Skeletal muscle tissue (tissue), 4 donors: ENCODE data around the gene GABBR2. TPM values are rescaled to one million over a fixed set of nuclear protein-coding genes. Genes with fewer than 3 reads are reported as not detected.
"Not testable (repeated sequence)": the region's sequence is repeated elsewhere in the genome, so short reads cannot be mapped to it uniquely, and the experiment has no call there.

Experiments
- H3K27ac ChIP-seq: one replicate; pipeline ENCODE4 v1.7.0; 2013; ENCODE audit warnings: mild to moderate bottlenecking, low read depth, low read length, inconsistent platforms
- H3K27me3 ChIP-seq, 3 donors: one replicate each; pipeline ENCODE4 v1.7.0; 2013; ENCODE audit warnings: low read length in 3 of 3; ENCODE audit not compliant: control insufficient read depth in 3 of 3, insufficient read depth in 3 of 3
- H3K36me3 ChIP-seq, 3 donors: one replicate each; pipeline ENCODE4 v1.7.0; 2013; ENCODE audit warnings: low read length in 3 of 3; ENCODE audit not compliant: control insufficient read depth in 3 of 3, insufficient read depth in 3 of 3
- H3K4me1 ChIP-seq, 3 donors: one replicate each; pipeline ENCODE4 v1.7.0; 2013; ENCODE audit warnings: low read length in 3 of 3, mild to moderate bottlenecking in 3 of 3; ENCODE audit not compliant: control insufficient read depth in 3 of 3, insufficient read depth in 3 of 3
- H3K4me3 ChIP-seq, 3 donors: one replicate each; pipeline ENCODE4 v1.7.0; 2013; ENCODE audit warnings: low read length in 3 of 3
- H3K9ac ChIP-seq, 3 donors: one replicate each; pipeline ENCODE4 v1.7.0; 2013; ENCODE audit warnings: low read length in 3 of 3, mild to moderate bottlenecking in 3 of 3, moderate library complexity in 2 of 3, low read depth in 1 of 3
- H3K9me3 ChIP-seq, 3 donors: one replicate each; pipeline ENCODE4 v1.7.0; 2013; ENCODE audit warnings: low read length in 3 of 3; ENCODE audit not compliant: control insufficient read depth in 3 of 3
- total RNA-seq: library from RNA; depleted of rRNA; stranded (reverse); fragments of >200 nt; gene quantifications from one replicate; pipeline ENCODE4 v1.2.3, GENCODE V29; 2014
- donor health status: Osteomylitis.

Gene GABBR2
- total RNA-seq, 1 donor from 2014 or later, result under 0.01 TPM

DNA sequence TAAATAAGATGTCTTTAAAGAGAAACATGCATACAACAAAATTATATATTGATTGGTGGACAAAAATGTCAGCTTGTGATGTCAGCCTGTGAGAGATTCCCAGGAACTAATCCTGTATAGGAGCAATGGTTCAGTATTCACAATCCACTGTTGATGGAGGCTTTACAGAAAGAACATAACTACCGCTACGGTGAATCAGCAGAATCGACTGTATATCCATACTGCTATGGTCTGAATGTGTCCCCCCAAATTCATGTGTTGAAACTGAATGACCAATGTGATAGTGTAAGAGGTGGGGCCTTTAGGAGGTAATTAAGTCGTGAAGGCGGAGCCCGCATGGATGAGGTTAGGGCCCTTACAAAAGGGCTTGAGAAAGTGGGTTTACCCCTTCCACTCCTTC, 412.9 kb downstream of the GABBR2 start:
- Histone ChIP-seq H3K4me1 (no peaks in the 10 kb centered on the region), H3K9me3 (no peaks in the 10 kb centered on the region), H3K4me3 (no peak overlapping the region), H3K27me3 (no peaks in the 10 kb centered on the region), H3K9ac (no peak overlapping the region), H3K27ac (no peak overlapping the region), H3K36me3 (no peaks in the 10 kb centered on the region)

GRCh38 chr9:98291820-98292219, 416.9 kb downstream of the GABBR2 start:
- Histone ChIP-seq H3K36me3 (no peaks in the 10 kb centered on the region), H3K4me3 (no peak overlapping the region), H3K9ac (no peak overlapping the region), H3K27ac (no peak overlapping the region), H3K27me3 (peaks cover 0 to 4% (median 0%) of the 10 kb centered on the region in 3 donors), H3K9me3 (no peaks in the 10 kb centered on the region), H3K4me1 (no peaks in the 10 kb centered on the region)

DNA sequence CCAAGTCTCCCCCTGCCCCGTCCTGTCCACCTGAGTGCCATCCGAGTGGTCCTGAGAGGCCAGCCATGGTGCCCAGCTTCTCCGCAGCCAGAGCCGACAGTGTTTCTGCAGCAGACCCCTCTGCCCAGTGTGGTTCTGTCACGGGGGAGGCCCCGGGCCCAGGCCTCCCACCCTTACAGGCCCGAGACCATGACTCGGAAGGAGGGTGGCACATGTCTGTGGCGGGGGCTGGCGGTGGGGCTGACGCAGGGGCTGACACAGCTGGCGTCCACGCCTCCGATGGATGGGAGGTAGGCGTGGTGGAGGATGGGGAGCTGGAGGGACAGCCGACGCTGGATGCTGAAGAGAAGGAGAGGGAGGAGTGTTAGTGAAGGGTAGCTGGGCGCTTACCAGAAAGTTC, 418.3 kb downstream of the GABBR2 start:
- H3K9ac ChIP-seq, result no peak overlapping the region
- no peak overlapping the region for H3K4me3 ChIP-seq
- no peaks in the 10 kb centered on the region for H3K4me1 ChIP-seq
- peaks cover 0 to 8% (median 7%) of the 10 kb centered on the region in 3 donors for H3K27me3 ChIP-seq
- H3K27ac ChIP-seq, result no peak overlapping the region
- no peaks in the 10 kb centered on the region for H3K9me3 ChIP-seq
- H3K36me3 ChIP-seq, result no peaks in the 10 kb centered on the region

DNA sequence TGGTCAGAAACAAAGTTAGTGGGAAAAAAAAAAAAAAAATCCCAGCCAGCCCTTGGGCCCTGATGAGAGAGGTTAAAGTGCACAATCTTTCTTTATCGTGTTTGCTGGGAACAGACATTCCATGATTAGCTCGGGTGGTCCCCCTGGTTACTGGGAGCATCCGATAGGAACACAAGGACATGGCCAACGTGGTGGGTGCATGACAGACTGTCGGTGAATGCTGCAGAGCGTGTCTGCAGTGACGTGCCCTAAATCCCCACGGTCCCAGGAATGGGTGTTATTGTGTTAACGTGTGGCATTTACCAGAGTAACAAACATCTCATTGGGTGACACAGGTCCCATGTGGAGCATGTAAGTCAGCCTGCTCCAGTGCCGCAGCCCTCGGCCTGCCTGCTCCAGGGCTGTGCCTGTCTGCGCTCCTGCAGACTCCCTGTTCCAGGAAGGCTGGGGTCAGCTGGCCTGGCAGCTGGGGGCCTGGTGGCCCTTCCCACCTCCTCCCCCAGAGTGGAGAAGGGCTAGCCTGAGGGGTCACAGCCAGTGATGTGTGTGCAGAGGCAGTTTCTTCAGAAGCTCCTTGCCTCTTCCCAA, 419.0 kb downstream of the GABBR2 start:
- peaks cover 0 to 9% (median 7%) of the 10 kb centered on the region in 3 donors for H3K27me3 ChIP-seq
- H3K27ac ChIP-seq, result no peak overlapping the region
- H3K36me3 ChIP-seq, result no peaks in the 10 kb centered on the region

GRCh38 chr9:98288881-98289280, 419.9 kb downstream of the GABBR2 start:
- Histone ChIP-seq H3K9me3 (no peaks in the 10 kb centered on the region), H3K27me3 (peaks cover 0 to 11% (median 7%) of the 10 kb centered on the region in 3 donors), H3K27ac (no peak overlapping the region), H3K4me1 (no peaks in the 10 kb centered on the region), H3K9ac (no peak overlapping the region), H3K36me3 (no peaks in the 10 kb centered on the region), H3K4me3 (no peak overlapping the region)

More for the DNA sequence above, 419.0 kb downstream of the GABBR2 start:
- Histone ChIP-seq H3K4me3 (no peak overlapping the region), H3K4me1 (no peaks in the 10 kb centered on the region), H3K9me3 (no peaks in the 10 kb centered on the region), H3K9ac (no peak overlapping the region)

- no peak overlapping the region for H3K9ac ChIP-seq
- H3K4me3 ChIP-seq, result no peak overlapping the region
- H3K36me3 ChIP-seq, result no peaks in the 10 kb centered on the region
- peaks cover 0 to 15% (median 7%) of the 10 kb centered on the region in 3 donors for H3K27me3 ChIP-seq
- no peaks in the 10 kb centered on the region for H3K4me1 ChIP-seq
- no peaks in the 10 kb centered on the region for H3K9me3 ChIP-seq
- H3K27ac ChIP-seq, result no peak overlapping the region
Observed at GRCh38 chr9:98287384-98287783, 421.4 kb downstream of the GABBR2 start.

GRCh38 chr9:98285446-98285845, 423.3 kb downstream of the GABBR2 start:
- Histone ChIP-seq H3K27ac (no peak overlapping the region), H3K4me3 (no peak overlapping the region), H3K4me1 (no peaks in the 10 kb centered on the region), H3K9ac (no peak overlapping the region), H3K27me3 (peaks cover 0 to 15% (median 9%) of the 10 kb centered on the region in 3 donors), H3K9me3 (no peaks in the 10 kb centered on the region), H3K36me3 (no peaks in the 10 kb centered on the region)

GRCh38 chr9:98284754-98285153, 424.0 kb downstream of the GABBR2 start:
- Histone ChIP-seq H3K36me3 (no peaks in the 10 kb centered on the region), H3K9ac (no peak overlapping the region), H3K9me3 (no peaks in the 10 kb centered on the region), H3K27me3 (peaks cover 5 to 20% (median 9%) of the 10 kb centered on the region in 3 donors), H3K4me3 (no peak overlapping the region), H3K27ac (no peak overlapping the region), H3K4me1 (no peaks in the 10 kb centered on the region)

- H3K9ac ChIP-seq, H3K27ac ChIP-seq, H3K4me1 ChIP-seq, H3K36me3 ChIP-seq, H3K4me3 ChIP-seq, H3K9me3 ChIP-seq: not testable (repeated sequence)
- peaks cover 6 to 33% (median 17%) of the 10 kb centered on the region in 3 donors for H3K27me3 ChIP-seq
Observed at GRCh38 chr9:98283143-98283542, 425.6 kb downstream of the GABBR2 start.

DNA sequence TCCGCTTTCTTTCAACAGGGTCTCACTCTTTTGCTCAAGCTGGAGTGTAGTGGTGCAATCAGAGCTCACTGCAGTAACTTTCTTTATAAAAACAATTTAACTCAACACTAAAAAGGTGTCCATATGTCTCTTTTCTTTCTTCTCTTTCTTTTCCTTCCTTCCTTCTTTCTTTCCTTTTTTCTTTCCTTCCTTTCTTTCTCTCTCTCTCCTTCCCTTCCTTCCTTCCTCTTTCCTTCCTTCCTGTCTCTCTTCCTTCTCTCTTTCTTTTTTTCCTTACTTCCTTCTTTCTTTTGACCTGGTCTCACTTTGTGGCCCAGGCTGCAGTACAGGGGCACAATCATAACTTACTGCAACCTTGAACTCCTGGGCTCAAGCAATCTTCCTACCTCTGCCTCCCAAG, 427.5 kb downstream of the GABBR2 start:
- Histone ChIP-seq H3K9me3 (no peaks in the 10 kb centered on the region), H3K4me1 (no peaks in the 10 kb centered on the region), H3K4me3 (no peak overlapping the region), H3K9ac (no peak overlapping the region), H3K36me3 (no peaks in the 10 kb centered on the region), H3K27me3 (peaks cover 6 to 37% (median 11%) of the 10 kb centered on the region in 3 donors), H3K27ac (no peak overlapping the region)
